ENCODE measurements around the gene YBEY. TPM values are rescaled to one million over a fixed set of nuclear protein-coding genes. Genes with fewer than 3 reads are reported as not detected.
"Not testable (repeated sequence)": the region's sequence is repeated elsewhere in the genome, so short reads cannot be mapped to it uniquely, and the experiment has no call there.

YBEY gene
- total RNA-seq, 2 experiments from 2014 or later, result 9.9 to 11.0 TPM

GRCh38 chr21:46294647-46295176 is 8.6 kb downstream of the YBEY start:
- peaks cover 23% of the 10 kb centered on the region for H3K4me1 Mint-ChIP-seq (ENCODE audit: low read depth)
- peaks cover 21% of the 10 kb centered on the region for H3K36me3 Mint-ChIP-seq (ENCODE audit: low read depth)
- H3K27me3 Mint-ChIP-seq (ENCODE audit: low read depth), result no peaks in the 10 kb centered on the region
- no peak overlapping the region for H3K4me3 Mint-ChIP-seq
- H3K27ac Mint-ChIP-seq, result no peak overlapping the region
- intact Hi-C loops (cut with micrococcal nuclease), result no loop called here
- CTCF ChIA-PET, result no interaction called here
- no peaks in the 10 kb centered on the region for H3K9me3 Mint-ChIP-seq
- no peak for DNase-seq

GRCh38 chr21:46295177-46295770 is 9.1 kb downstream of the YBEY start:
- H3K27me3 Mint-ChIP-seq (ENCODE audit: low read depth), result no peaks in the 10 kb centered on the region
- H3K4me3 Mint-ChIP-seq, result peak overlapping the region; percentile 4
- H3K4me1 Mint-ChIP-seq (ENCODE audit: low read depth), result peaks cover 20% of the 10 kb centered on the region
- H3K36me3 Mint-ChIP-seq (ENCODE audit: low read depth), result peaks cover 22% of the 10 kb centered on the region
- no peak for DNase-seq
- intact Hi-C loops (cut with micrococcal nuclease), result no loop called here
- CTCF ChIA-PET, result no interaction called here
- no peak overlapping the region for H3K27ac Mint-ChIP-seq
- no peaks in the 10 kb centered on the region for H3K9me3 Mint-ChIP-seq

- H3K36me3 Mint-ChIP-seq (ENCODE audit: low read depth), result peaks cover 22% of the 10 kb centered on the region
- peak overlapping the region; percentile 73 for H3K27ac Mint-ChIP-seq
- H3K27me3 Mint-ChIP-seq (ENCODE audit: low read depth), result no peaks in the 10 kb centered on the region
- H3K9me3 Mint-ChIP-seq, result no peaks in the 10 kb centered on the region
- intact Hi-C loops (cut with micrococcal nuclease), result loop anchor here (2.0 kb wide), 1 partner anchor 27 kb away; the partner anchor contains the start of gene C21orf58
- peak overlapping the region; percentile 62 for H3K4me3 Mint-ChIP-seq
- peak; percentile 82 for DNase-seq
- CTCF ChIA-PET, result interaction anchor here (0.7 kb wide), 1 partner anchor 71 kb away, joined by 3 read pairs; no protein-coding TSS in a partner anchor
- peaks cover 18% of the 10 kb centered on the region for H3K4me1 Mint-ChIP-seq (ENCODE audit: low read depth)
Measured at GRCh38 chr21:46295996-46296752, 10.0 kb downstream of the YBEY start.

GRCh38 chr21:46297338-46298271 is 11.5 kb downstream of the YBEY start:
- Mint-ChIP-seq H3K27ac (no peak overlapping the region), H3K36me3 (ENCODE audit: low read depth) (peaks cover 13% of the 10 kb centered on the region), H3K27me3 (ENCODE audit: low read depth) (no peaks in the 10 kb centered on the region), H3K4me1 (ENCODE audit: low read depth) (peaks cover 18% of the 10 kb centered on the region), H3K4me3 (peak overlapping the region; percentile 60), H3K9me3 (no peaks in the 10 kb centered on the region)
- CTCF ChIA-PET, result no interaction called here
- intact Hi-C loops (cut with micrococcal nuclease), result loop anchor here (2.0 kb wide), 1 partner anchor 25 kb away; the partner anchor contains the start of gene C21orf58
- peak; percentile 22 for DNase-seq

- H3K36me3 Mint-ChIP-seq (ENCODE audit: low read depth), result peaks cover 17% of the 10 kb centered on the region
- H3K27ac Mint-ChIP-seq, result no peak overlapping the region
- H3K9me3 Mint-ChIP-seq, result no peaks in the 10 kb centered on the region
- intact Hi-C loops (cut with micrococcal nuclease), result no loop called here
- no peak overlapping the region for H3K4me3 Mint-ChIP-seq
- H3K4me1 Mint-ChIP-seq (ENCODE audit: low read depth), result peaks cover 18% of the 10 kb centered on the region
- CTCF ChIA-PET, result no interaction called here
- no peak for DNase-seq
- no peaks in the 10 kb centered on the region for H3K27me3 Mint-ChIP-seq (ENCODE audit: low read depth)
Measured at GRCh38 chr21:46299167-46299566, 13.0 kb downstream of the YBEY start.

- H3K9me3 Mint-ChIP-seq, result no peaks in the 10 kb centered on the region
- CTCF ChIA-PET, result interaction anchor here (1.1 kb wide), 1 partner anchor 158 kb away, joined by 4 read pairs; no protein-coding TSS in a partner anchor
- H3K4me1 Mint-ChIP-seq (ENCODE audit: low read depth), result peaks cover 6% of the 10 kb centered on the region
- DNase-seq, result no peak
- H3K4me3 Mint-ChIP-seq, result no peak overlapping the region
- intact Hi-C loops (cut with micrococcal nuclease), result no loop called here
- H3K27me3 Mint-ChIP-seq (ENCODE audit: low read depth), result no peaks in the 10 kb centered on the region
- H3K27ac Mint-ChIP-seq, result no peak overlapping the region
- peaks cover 21% of the 10 kb centered on the region for H3K36me3 Mint-ChIP-seq (ENCODE audit: low read depth)
Measured at GRCh38 chr21:46301759-46302158, 15.6 kb downstream of the YBEY start.

- CTCF ChIA-PET, result no interaction called here
- H3K27ac Mint-ChIP-seq, result no peak overlapping the region
- intact Hi-C loops (cut with micrococcal nuclease), result no loop called here
- H3K36me3 Mint-ChIP-seq (ENCODE audit: low read depth), result peaks cover 30% of the 10 kb centered on the region
- no peaks in the 10 kb centered on the region for H3K4me1 Mint-ChIP-seq (ENCODE audit: low read depth)
- H3K9me3 Mint-ChIP-seq, result no peaks in the 10 kb centered on the region
- H3K4me3 Mint-ChIP-seq, result no peak overlapping the region
- no peak for DNase-seq
- H3K27me3 Mint-ChIP-seq (ENCODE audit: low read depth), result no peaks in the 10 kb centered on the region
Measured at GRCh38 chr21:46304437-46304836, 18.3 kb downstream of the YBEY start.

GRCh38 chr21:46304955-46305354 is 18.8 kb downstream of the YBEY start:
- Mint-ChIP-seq H3K4me1 (ENCODE audit: low read depth) (no peaks in the 10 kb centered on the region), H3K9me3 (no peaks in the 10 kb centered on the region), H3K36me3 (ENCODE audit: low read depth) (peaks cover 26% of the 10 kb centered on the region), H3K4me3 (no peak overlapping the region), H3K27ac (no peak overlapping the region), H3K27me3 (ENCODE audit: low read depth) (no peaks in the 10 kb centered on the region)
- no peak for DNase-seq
- CTCF ChIA-PET, result no interaction called here
- intact Hi-C loops (cut with micrococcal nuclease), result no loop called here

GRCh38 chr21:46307625-46308024 is 21.5 kb downstream of the YBEY start:
- Mint-ChIP-seq H3K36me3 (ENCODE audit: low read depth) (peaks cover 27% of the 10 kb centered on the region), H3K4me1 (ENCODE audit: low read depth) (no peaks in the 10 kb centered on the region), H3K4me3 (no peak overlapping the region), H3K9me3 (no peaks in the 10 kb centered on the region), H3K27ac (no peak overlapping the region), H3K27me3 (ENCODE audit: low read depth) (no peaks in the 10 kb centered on the region)
- no peak for DNase-seq
- CTCF ChIA-PET, result no interaction called here
- intact Hi-C loops (cut with micrococcal nuclease), result no loop called here

GRCh38 chr21:46308431-46308830 is 22.3 kb downstream of the YBEY start:
- Mint-ChIP-seq H3K27me3 (ENCODE audit: low read depth) (no peaks in the 10 kb centered on the region), H3K4me1 (ENCODE audit: low read depth) (no peaks in the 10 kb centered on the region), H3K4me3 (no peak overlapping the region), H3K27ac (no peak overlapping the region), H3K36me3 (ENCODE audit: low read depth) (peaks cover 24% of the 10 kb centered on the region), H3K9me3 (no peaks in the 10 kb centered on the region)
- CTCF ChIA-PET, result no interaction called here
- DNase-seq, result no peak
- intact Hi-C loops (cut with micrococcal nuclease), result no loop called here

GRCh38 chr21:46310260-46310659 is 24.1 kb downstream of the YBEY start:
- H3K4me3 Mint-ChIP-seq; H3K27me3 Mint-ChIP-seq (ENCODE audit: low read depth); H3K9me3 Mint-ChIP-seq; intact Hi-C loops (cut with micrococcal nuclease); H3K4me1 Mint-ChIP-seq (ENCODE audit: low read depth); DNase-seq; H3K27ac Mint-ChIP-seq; CTCF ChIA-PET: not testable (repeated sequence)
- H3K36me3 Mint-ChIP-seq (ENCODE audit: low read depth), result peaks cover 19% of the 10 kb centered on the region

GRCh38 chr21:46311568-46311967 is 25.4 kb downstream of the YBEY start:
- Mint-ChIP-seq H3K9me3 (no peaks in the 10 kb centered on the region), H3K36me3 (ENCODE audit: low read depth) (peaks cover 19% of the 10 kb centered on the region), H3K27me3 (ENCODE audit: low read depth) (no peaks in the 10 kb centered on the region), H3K4me1 (ENCODE audit: low read depth) (no peaks in the 10 kb centered on the region), H3K27ac (no peak overlapping the region), H3K4me3 (no peak overlapping the region)
- intact Hi-C loops (cut with micrococcal nuclease), result no loop called here
- DNase-seq, result no peak
- CTCF ChIA-PET, result no interaction called here

Measured in activated naive CD4-positive, alpha-beta T cell treated with anti-CD3 and anti-CD28 coated beads for 36 hours (primary cell).